Kidney (tissue), 14 donors: Measurements from ENCODE around the gene HASPIN. TPM values are rescaled to one million over a fixed set of nuclear protein-coding genes. Genes with fewer than 3 reads are reported as not detected.

ENCODE experiments used
- DNase-seq, 5 donors: peaks; one replicate each; pipeline ENCODE4 v3.0.0-alpha.2; 2013 to 2020
- FAIRE-seq: peaks from 2 replicates; lab custom pipeline; 2012; peaks lifted over from hg19 to GRCh38; lab: Jason Lieb, UNC
- H3K27ac ChIP-seq, 2 donors: one replicate each; pipeline ENCODE4 v1.7.0; 2013; ENCODE audit warnings: low read depth in 2 of 2, low read length in 2 of 2, inconsistent platforms in 1 of 2
- H3K27me3 ChIP-seq: one replicate; pipeline ENCODE4 v1.7.1; 2013; ENCODE audit warnings: low read length, inconsistent platforms; ENCODE audit not compliant: control insufficient read depth, insufficient read depth
- H3K36me3 ChIP-seq, 3 donors: one replicate each; pipeline versions ENCODE4 v1.7.0 to v1.7.1; 2013; ENCODE audit warnings: low read length in 3 of 3, control low read depth in 1 of 3, inconsistent platforms in 1 of 3; ENCODE audit not compliant: insufficient read depth in 3 of 3, control insufficient read depth in 2 of 3
- H3K4me1 ChIP-seq, 3 donors: one replicate each; pipeline versions ENCODE4 v1.7.0 to v1.7.1; 2013; ENCODE audit warnings: low read length in 3 of 3, inconsistent platforms in 1 of 3, low read depth in 1 of 3; ENCODE audit not compliant: control insufficient read depth in 2 of 3, insufficient read depth in 2 of 3
- H3K4me3 ChIP-seq, 3 donors: one replicate each; pipeline versions ENCODE4 v1.7.0 to v1.8.1; 2013; ENCODE audit warnings: low read length in 3 of 3, control low read depth in 1 of 3, inconsistent platforms in 1 of 3
- H3K9ac ChIP-seq, 3 donors: one replicate each; pipeline versions ENCODE4 v1.7.0 to v1.7.1; 2013; ENCODE audit warnings: low read length in 3 of 3, control low read depth in 1 of 3, inconsistent platforms in 1 of 3
- H3K9me3 ChIP-seq, 3 donors: one replicate each; pipeline versions ENCODE4 v1.7.0 to v1.7.1; 2013; ENCODE audit warnings: low read length in 3 of 3, control low read depth in 1 of 3, inconsistent platforms in 1 of 3; ENCODE audit not compliant: control insufficient read depth in 2 of 3, insufficient read depth in 1 of 3
- intact Hi-C: fragments of 100-400 bp; cut with DNase I; formaldehyde crosslinking; loops from one replicate; pipeline ENCODE4 v1.11.1; 2022
- polyA plus RNA-seq: library from polyadenylated mRNA; stranded (reverse); fragments of 350-450 nt; fragmentation: Illumina TruSeq; extraction: RNeasy Lipid Tissue Mini Kit (QIAGEN cat#74804); gene quantifications from one replicate; pipeline ENCODE4 v1.2.3, GENCODE V29; 2014; ENCODE audit warnings: low read depth, low replicate concordance; ENCODE audit not compliant: insufficient read depth
- total RNA-seq: library from RNA; stranded (reverse); fragmentation: NEBNext Ultra II Directional; extraction: Animal tissue kit (Norgen Biotek cat#: 25700); gene quantifications from one replicate; pipeline ENCODE4 v1.2.1, GENCODE V29; 2021
- TF ChIP-seq, protein P1 (sequence below): IDR thresholded peaks from 3 replicates; pipeline ENCODE4 v1.5.1; 2012; ENCODE audit warnings: mild to moderate bottlenecking, moderate library complexity, borderline replicate concordance; ENCODE audit not compliant: insufficient read depth; ENCODE audit errors: extremely low read depth
- donor health status: control.
- donor health status: control.
- donor health status: control.
- donor health status: control.
- donor health status: control.
- donor health status: DM: yes; HTN: yes; CAD: no.
- donor health status: Normal renal cell carcinoma (clear cell type).

Gene HASPIN
- total and polyA plus RNA-seq, 2 donors from 2014 or later, result 0.38 TPM; not detected in 1

DNA sequence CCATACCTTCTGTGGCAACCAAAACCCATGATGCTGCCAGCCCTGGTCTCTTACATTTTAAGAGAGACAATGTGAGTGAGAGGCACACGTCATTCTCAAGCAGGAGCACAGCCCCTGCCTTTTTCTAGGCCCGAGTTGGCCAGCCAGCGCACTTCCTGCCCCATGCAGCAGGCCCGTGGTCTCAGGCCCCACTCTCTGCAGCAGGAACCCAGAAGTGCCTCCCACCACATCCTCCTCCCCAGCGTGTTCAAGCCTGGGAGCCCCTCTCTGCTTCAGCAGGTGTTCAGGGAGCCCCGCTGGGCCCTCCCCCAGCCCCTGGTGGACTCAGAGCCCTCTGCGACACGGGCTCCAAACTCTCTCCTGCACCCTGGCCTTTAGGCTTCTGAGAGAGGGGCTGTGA lies 46.8 kb downstream of the HASPIN start:
- intact Hi-C loops, result no loop called here
- Histone ChIP-seq H3K9me3 (no peaks in the 10 kb centered on the region), H3K27ac (no peak overlapping the region), H3K9ac (no peak overlapping the region), H3K36me3 (no peaks in the 10 kb centered on the region), H3K4me1 (no peaks in the 10 kb centered on the region), H3K27me3 (no peaks in the 10 kb centered on the region), H3K4me3 (no peak overlapping the region)
- peak in 1 of 5 donors; percentile 73 for DNase-seq
- no peak for FAIRE-seq
- TF ChIP-seq, protein P1, sequence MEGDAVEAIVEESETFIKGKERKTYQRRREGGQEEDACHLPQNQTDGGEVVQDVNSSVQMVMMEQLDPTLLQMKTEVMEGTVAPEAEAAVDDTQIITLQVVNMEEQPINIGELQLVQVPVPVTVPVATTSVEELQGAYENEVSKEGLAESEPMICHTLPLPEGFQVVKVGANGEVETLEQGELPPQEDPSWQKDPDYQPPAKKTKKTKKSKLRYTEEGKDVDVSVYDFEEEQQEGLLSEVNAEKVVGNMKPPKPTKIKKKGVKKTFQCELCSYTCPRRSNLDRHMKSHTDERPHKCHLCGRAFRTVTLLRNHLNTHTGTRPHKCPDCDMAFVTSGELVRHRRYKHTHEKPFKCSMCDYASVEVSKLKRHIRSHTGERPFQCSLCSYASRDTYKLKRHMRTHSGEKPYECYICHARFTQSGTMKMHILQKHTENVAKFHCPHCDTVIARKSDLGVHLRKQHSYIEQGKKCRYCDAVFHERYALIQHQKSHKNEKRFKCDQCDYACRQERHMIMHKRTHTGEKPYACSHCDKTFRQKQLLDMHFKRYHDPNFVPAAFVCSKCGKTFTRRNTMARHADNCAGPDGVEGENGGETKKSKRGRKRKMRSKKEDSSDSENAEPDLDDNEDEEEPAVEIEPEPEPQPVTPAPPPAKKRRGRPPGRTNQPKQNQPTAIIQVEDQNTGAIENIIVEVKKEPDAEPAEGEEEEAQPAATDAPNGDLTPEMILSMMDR, result no peak

DNA sequence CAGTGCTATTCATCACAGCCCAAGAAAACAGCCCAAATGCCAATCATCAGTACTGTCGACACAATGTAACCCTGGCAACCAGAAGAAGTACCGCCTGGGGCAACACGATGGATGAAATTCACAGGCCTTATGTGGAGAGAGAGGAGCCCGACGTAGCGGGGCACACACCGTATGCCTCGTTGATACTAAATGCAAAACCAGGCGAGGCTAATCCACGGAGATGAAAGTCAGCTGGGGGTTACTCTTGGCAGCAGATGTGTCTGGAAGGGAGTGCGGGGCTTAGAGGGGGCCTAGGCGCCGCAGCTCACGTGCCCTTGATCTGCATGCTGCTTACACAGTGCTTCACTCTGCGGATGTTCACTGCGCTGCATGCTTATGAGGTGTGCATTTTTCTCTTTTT lies 47.4 kb downstream of the HASPIN start:
- Histone ChIP-seq H3K27ac (no peak overlapping the region), H3K4me1 (no peaks in the 10 kb centered on the region), H3K4me3 (no peak overlapping the region), H3K9ac (no peak overlapping the region), H3K36me3 (no peaks in the 10 kb centered on the region), H3K27me3 (no peaks in the 10 kb centered on the region), H3K9me3 (no peaks in the 10 kb centered on the region)
- intact Hi-C loops, result no loop called here
- DNase-seq (peak in 1 of 5 donors; percentile 45), FAIRE-seq (no peak)
- TF ChIP-seq, protein P1, result no peak

DNA sequence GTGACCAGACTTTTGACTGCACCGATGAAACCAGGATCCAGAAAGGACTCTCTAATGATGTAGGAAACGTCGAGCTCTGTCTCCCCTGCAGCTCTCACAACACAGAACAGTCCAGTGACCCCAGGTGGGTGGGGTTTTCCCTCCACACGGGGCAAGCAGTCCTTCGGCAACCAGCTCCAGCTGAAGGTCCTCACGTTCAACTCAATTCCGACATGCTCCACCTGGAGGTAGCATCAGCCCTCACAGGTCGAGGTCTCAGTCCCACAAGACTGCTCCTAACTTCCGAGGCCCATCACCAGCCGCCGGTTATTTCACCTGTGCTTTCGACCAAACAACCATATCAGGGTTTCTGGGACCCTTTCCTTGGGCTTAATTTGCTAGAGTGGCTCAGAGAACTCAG lies 49.1 kb downstream of the HASPIN start:
- no peaks in the 10 kb centered on the region for H3K9me3 ChIP-seq
- no peaks in the 10 kb centered on the region for H3K27me3 ChIP-seq
- no peaks in the 10 kb centered on the region for H3K4me1 ChIP-seq
- TF ChIP-seq, protein P1, result no peak
- FAIRE-seq (no peak), DNase-seq (peak in 1 of 5 donors; percentile 40)
- no peak overlapping the region for H3K9ac ChIP-seq
- H3K27ac ChIP-seq, result no peak overlapping the region
- no peak overlapping the region for H3K4me3 ChIP-seq
- no peaks in the 10 kb centered on the region for H3K36me3 ChIP-seq
- intact Hi-C loops, result no loop called here

DNA sequence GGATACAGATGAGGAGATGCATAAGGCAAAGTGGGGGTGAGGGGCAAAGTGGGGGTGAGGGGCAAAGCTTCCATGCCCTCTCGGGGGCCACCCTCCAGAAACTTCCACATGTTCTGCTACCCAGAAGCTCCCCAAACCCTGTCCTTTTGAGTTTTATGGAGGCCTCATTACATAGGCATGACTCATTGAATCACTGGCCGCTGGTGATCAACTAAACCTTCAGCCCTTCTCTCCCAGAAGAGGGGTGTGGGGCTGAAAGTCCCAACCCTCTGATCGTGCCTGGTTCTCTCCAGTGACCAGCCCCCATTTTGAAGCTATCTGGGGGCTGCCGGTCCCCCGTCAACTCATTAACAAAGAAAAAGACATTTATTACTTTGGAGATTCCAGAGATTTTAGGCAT lies 49.8 kb downstream of the HASPIN start:
- intact Hi-C loops, result no loop called here
- Histone ChIP-seq H3K9ac (no peak overlapping the region), H3K27ac (no peak overlapping the region), H3K27me3 (no peaks in the 10 kb centered on the region), H3K4me3 (no peak overlapping the region), H3K4me1 (no peaks in the 10 kb centered on the region), H3K36me3 (no peaks in the 10 kb centered on the region), H3K9me3 (no peaks in the 10 kb centered on the region)
- TF ChIP-seq, protein P1, result no peak
- FAIRE-seq (no peak), DNase-seq (peak in 1 of 5 donors; percentile 7)
